ENCODE measurements around the gene IMPA2. TPM values are rescaled to one million over a fixed set of nuclear protein-coding genes. Genes with fewer than 3 reads are reported as not detected.

IMPA2 gene
- total and polyA plus RNA-seq, 2 of the 4 experiments (the other 2 are of a cell fraction), result 5.4 to 5.5 TPM

GRCh38 chr18:12056034-12056883 lies 75.0 kb downstream of the IMPA2 start:
- no peak overlapping the region for H2AK9ac ChIP-seq (replicated peaks; ENCODE audit: low read depth, low read length, poor library complexity)
- no peaks in the 10 kb centered on the region for H3K27me3 ChIP-seq (ENCODE audit: control insufficient read depth, insufficient read depth, low read length)
- no peaks in the 10 kb centered on the region for H3K9me1 ChIP-seq (ENCODE audit: insufficient read depth, low read length)
- H3K4me3 ChIP-seq (ENCODE audit: insufficient read depth, low read depth, low read length), result no peak overlapping the region
- no peak overlapping the region for H3K4ac ChIP-seq (ENCODE audit: low read depth, low read length)
- no peak overlapping the region for H2AK5ac ChIP-seq (ENCODE audit: low read depth, low read length)
- no peak overlapping the region for H3K56ac ChIP-seq (ENCODE audit: extremely low read depth, insufficient read depth, low read length)
- no peaks in the 10 kb centered on the region for H3K9me3 ChIP-seq (ENCODE audit: control insufficient read depth, insufficient read depth, low read length)
- no peak overlapping the region for H2BK20ac ChIP-seq (ENCODE audit: low read depth, low read length)
- H3K27ac ChIP-seq (ENCODE audit: insufficient read depth, low read length), result no peak overlapping the region
- in situ Hi-C loops (cut with MboI; ENCODE audit: low sequenced_read_pairs) (no loop called here), intact Hi-C loops (cut with micrococcal nuclease) (no loop called here), dilution Hi-C loops (cut with HindIII; ENCODE audit: low sequenced_read_pairs, unreplicated experiment) (no loop called here)
- no TSS peak for BruUV-seq (replicated peaks)
- no peak overlapping the region for H3K9ac ChIP-seq (ENCODE audit: low read depth, low read length)
- H4K91ac ChIP-seq (ENCODE audit: insufficient read depth, low read depth, low read length), result no peak overlapping the region
- ChIA-PET CTCF (no interaction called here), POLR2A (ENCODE audit: unreplicated experiment) (no interaction called here)
- no peak overlapping the region for H2AFZ ChIP-seq (replicated peaks; ENCODE audit: low read length, poor library complexity)
- ATAC-seq (ENCODE audit: low read depth), result no peak
- H3K14ac ChIP-seq (replicated peaks; ENCODE audit: low read depth, low read length), result no peak overlapping the region
- no peak overlapping the region for H2BK15ac ChIP-seq (ENCODE audit: low read depth, low read length)
- no peak overlapping the region for H4K8ac ChIP-seq (ENCODE audit: low read depth in 2 of 2, low read length in 2 of 2)
- no peaks in the 10 kb centered on the region for H4K20me1 ChIP-seq (ENCODE audit: insufficient read depth, low read length)
- H3K18ac ChIP-seq (ENCODE audit: low read depth, low read length), result no peak overlapping the region
- no peaks in the 10 kb centered on the region for H3K79me1 ChIP-seq (ENCODE audit: low read depth in 1 of 2, low read length in 2 of 2)
- H3K23ac ChIP-seq (ENCODE audit: low read depth, low read length), result no peak overlapping the region
- H2BK5ac ChIP-seq (ENCODE audit: low read depth, low read length, poor library complexity, severe bottlenecking), result no peak overlapping the region
- DNase-seq, result no peak
- H3K4me2 ChIP-seq (ENCODE audit: low read depth, low read length), result no peak overlapping the region; the same call in 1 of the 2 replicates
- WGBS, 2 experiments (ENCODE audit: extremely low coverage in 2 of 2, insufficient read length in 1 of 2), result 10% methylated on average over 2 of the region's 14 CpGs; no CpG with 5 or more reads in 1 of the 2 experiments
- H3K4me1 ChIP-seq (ENCODE audit: control insufficient read depth, insufficient read depth, low read length), result peaks cover 2% of the 10 kb centered on the region; the same call in 1 of the 2 replicates
- no peaks in the 10 kb centered on the region for H3K36me3 ChIP-seq (ENCODE audit: control insufficient read depth, insufficient read depth, low read length)
- H2BK120ac ChIP-seq (ENCODE audit: low read depth, low read length), result no peak overlapping the region
- peak overlapping the region; percentile 7; the same call in 1 of the 2 replicates for H4K5ac ChIP-seq (ENCODE audit: low read depth, low read length)
- TF ChIP-seq NFE2L2 (IDR thresholded peaks at IDR 0.05; ENCODE audit: low read depth, low read length) (no peak), CTCF (conservative IDR thresholded peaks at IDR 0.05; ENCODE audit: low read depth, low read length) (no peak), MAFK (IDR thresholded peaks at IDR 0.05; ENCODE audit: low read depth, low read length) (no peak), USF2 (IDR thresholded peaks at IDR 0.05; ENCODE audit: low read depth, low read length) (no peak), RCOR1 (IDR thresholded peaks at IDR 0.05; ENCODE audit: insufficient replicate concordance, low read length) (no peak), MXI1 (IDR thresholded peaks at IDR 0.05; ENCODE audit: borderline replicate concordance, low read depth, low read length) (no peak), CHD1 (IDR thresholded peaks at IDR 0.05; ENCODE audit: low read depth, low read length) (no peak), POLR2A (IDR thresholded peaks at IDR 0.05; ENCODE audit: low read depth, low read length) (no peak), MAZ (IDR thresholded peaks at IDR 0.05; ENCODE audit: borderline replicate concordance, low read depth, low read length) (no peak), ELK1 (IDR thresholded peaks at IDR 0.05; ENCODE audit: borderline replicate concordance, low read depth, low read length) (no peak), CEBPB (IDR thresholded peaks at IDR 0.05; ENCODE audit: low read depth, low read length) (no peak), SMC3 (IDR thresholded peaks at IDR 0.05; ENCODE audit: low read depth, low read length) (no peak), RFX5 (IDR thresholded peaks at IDR 0.05; ENCODE audit: low read depth, low read length) (no peak), BHLHE40 (IDR thresholded peaks at IDR 0.05; ENCODE audit: low read depth, low read length) (no peak), RAD21 (IDR thresholded peaks at IDR 0.05; ENCODE audit: low read length) (no peak)
